Measurements from ENCODE around the gene CTIF. TPM values are rescaled to one million over a fixed set of nuclear protein-coding genes. Genes with fewer than 3 reads are reported as not detected.

CTIF gene
- total RNA-seq, 2 experiments from 2014 or later, result 0.06 to 0.38 TPM

- TF ChIP-seq CTCF (conservative IDR thresholded peaks at IDR 0.05; ENCODE audit: low read length) (no peak), EZH2phosphoT487 (IDR thresholded peaks at IDR 0.05; ENCODE audit: borderline replicate concordance, low read depth, low read length) (no peak)
- no peak for DNase-seq (ENCODE audit: low spot score)
- no TSS peak for BruUV-seq (replicated peaks)
- H4K20me1 ChIP-seq (ENCODE audit: insufficient read depth, low read length), result no peaks in the 10 kb centered on the region
- H3K9me2 ChIP-seq (ENCODE audit: insufficient read depth, low read length), result no peaks in the 10 kb centered on the region
- no peaks in the 10 kb centered on the region for H3K36me3 ChIP-seq (ENCODE audit: insufficient read depth, low read length)
- intact Hi-C loops (cut with micrococcal nuclease; ENCODE audit: unreplicated experiment), result loop anchor here (5.0 kb wide), 2 partner anchors 46 to 81 kb away; no protein-coding TSS in a partner anchor
- H3K9me3 ChIP-seq (ENCODE audit: low read length), result no peaks in the 10 kb centered on the region
- ChIA-PET CTCF (ENCODE audit: unreplicated experiment) (interaction anchor here (0.6 to 1.2 kb wide), 2 partner anchors 28 to 88 kb away, joined by 3 read pairs; no protein-coding TSS in a partner anchor), POLR2A (interaction anchor here (1.0 to 1.1 kb wide), 3 partner anchors 9 to 48 kb away, joined by 3 read pairs; no protein-coding TSS in a partner anchor)
- H2AFZ ChIP-seq (ENCODE audit: low read length), result peak overlapping the region; percentile 12; the same call in 1 of the 2 replicates
- peak overlapping the region; percentile 49 for H3K4me3 ChIP-seq (ENCODE audit: low read depth, low read length, poor library complexity, severe bottlenecking)
- no peaks in the 10 kb centered on the region for H3K79me2 ChIP-seq (ENCODE audit: insufficient read depth, low read depth, low read length)
- H3K4me1 ChIP-seq (ENCODE audit: insufficient read depth, low read length, poor library complexity, severe bottlenecking), result peaks cover 74% of the 10 kb centered on the region
- H3K4me2 ChIP-seq (ENCODE audit: low read length), result peak overlapping the region; percentile 65
- H3K27ac ChIP-seq (ENCODE audit: low read depth, low read length, poor library complexity, severe bottlenecking), result peak overlapping the region; percentile 98
These were observed 247.1 kb downstream of the CTIF start for GRCh38 chr18:48785736-48786454.

DNA sequence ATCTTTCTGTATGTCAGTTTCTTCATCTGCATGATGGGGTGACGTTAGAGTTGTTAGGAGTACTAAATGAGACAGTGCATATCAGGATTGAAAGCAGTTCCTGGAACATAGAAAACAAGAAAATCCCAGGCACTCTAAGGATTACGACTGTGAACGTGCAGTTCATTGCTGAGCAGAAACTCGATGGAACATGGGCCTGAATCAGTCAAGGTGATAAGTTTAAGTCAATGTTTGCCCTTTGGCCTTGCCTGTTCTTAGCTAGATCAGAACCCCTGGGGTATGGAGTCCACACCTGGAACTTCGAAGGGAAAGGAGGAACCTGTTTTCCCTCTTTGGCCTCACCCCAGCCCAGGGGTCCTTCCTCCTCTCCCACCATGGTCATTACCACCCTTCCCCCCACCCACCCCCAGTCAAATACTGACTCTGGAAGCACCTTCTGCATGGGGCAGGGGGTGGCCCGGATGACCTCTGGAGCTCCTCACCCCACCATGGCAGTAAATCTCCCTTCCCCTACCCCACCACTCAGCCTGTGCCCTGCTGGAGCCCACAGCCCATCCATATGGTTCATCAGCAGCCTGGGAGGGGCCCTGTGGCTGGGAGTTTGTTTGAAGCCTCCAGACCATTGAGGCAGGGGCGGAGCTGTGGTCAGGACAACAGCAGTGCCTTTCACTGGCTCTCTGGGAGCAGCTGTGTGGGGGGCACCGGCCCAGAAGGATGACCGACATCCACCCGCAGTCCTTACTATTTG lies 247.8 kb downstream of the CTIF start:
- ChIA-PET CTCF (ENCODE audit: unreplicated experiment) (no interaction called here), POLR2A (interaction anchor here (1.0 to 1.1 kb wide), 2 partner anchors 8 to 19 kb away, joined by 3 read pairs; no protein-coding TSS in a partner anchor)
- intact Hi-C loops (cut with micrococcal nuclease; ENCODE audit: unreplicated experiment), result loop anchor here (5.0 kb wide), 2 partner anchors 46 to 81 kb away; no protein-coding TSS in a partner anchor
- Histone ChIP-seq H3K27ac (ENCODE audit: low read depth, low read length, poor library complexity, severe bottlenecking) (peak overlapping the region; percentile 98), H3K4me3 (ENCODE audit: low read depth, low read length, poor library complexity, severe bottlenecking) (no peak overlapping the region), H3K4me1 (ENCODE audit: insufficient read depth, low read length, poor library complexity, severe bottlenecking) (peaks cover 79% of the 10 kb centered on the region), H4K20me1 (ENCODE audit: insufficient read depth, low read length) (no peaks in the 10 kb centered on the region), H3K36me3 (ENCODE audit: insufficient read depth, low read length) (no peaks in the 10 kb centered on the region), H3K4me2 (ENCODE audit: low read length) (peak overlapping the region; percentile 65), H3K79me2 (ENCODE audit: insufficient read depth, low read depth, low read length) (no peaks in the 10 kb centered on the region), H3K9me3 (ENCODE audit: low read length) (no peaks in the 10 kb centered on the region), H2AFZ (ENCODE audit: low read length) (no peak overlapping the region), H3K9me2 (ENCODE audit: insufficient read depth, low read length) (no peaks in the 10 kb centered on the region)
- no peak for DNase-seq (ENCODE audit: low spot score)
- BruUV-seq (replicated peaks), result no TSS peak
- no peak for TF ChIP-seq EZH2phosphoT487 (IDR thresholded peaks at IDR 0.05; ENCODE audit: borderline replicate concordance, low read depth, low read length)
- no peak for TF ChIP-seq CTCF (conservative IDR thresholded peaks at IDR 0.05; ENCODE audit: low read length)

All from OCI-LY7 (cell line).